Neural progenitor cell (in vitro differentiated cells): ENCODE results near the gene RNFT2.

Experiments
- EZH2phosphoT487 ChIP-seq: fragments of 200-600 bp; sonication (generic); IDR thresholded peaks from 2 replicates; pipeline ENCODE4 v1.6.1; 2017; ENCODE audit warnings: antibody characterized with exemption
- TF ChIP-seq, protein P1 (sequence below): fragments of 200-600 bp; sonication (generic); IDR thresholded peaks from 2 replicates; pipeline ENCODE4 v1.5.1; 2017; ENCODE audit warnings: antibody characterized with exemption, mild to moderate bottlenecking

- TF ChIP-seq, protein P1, sequence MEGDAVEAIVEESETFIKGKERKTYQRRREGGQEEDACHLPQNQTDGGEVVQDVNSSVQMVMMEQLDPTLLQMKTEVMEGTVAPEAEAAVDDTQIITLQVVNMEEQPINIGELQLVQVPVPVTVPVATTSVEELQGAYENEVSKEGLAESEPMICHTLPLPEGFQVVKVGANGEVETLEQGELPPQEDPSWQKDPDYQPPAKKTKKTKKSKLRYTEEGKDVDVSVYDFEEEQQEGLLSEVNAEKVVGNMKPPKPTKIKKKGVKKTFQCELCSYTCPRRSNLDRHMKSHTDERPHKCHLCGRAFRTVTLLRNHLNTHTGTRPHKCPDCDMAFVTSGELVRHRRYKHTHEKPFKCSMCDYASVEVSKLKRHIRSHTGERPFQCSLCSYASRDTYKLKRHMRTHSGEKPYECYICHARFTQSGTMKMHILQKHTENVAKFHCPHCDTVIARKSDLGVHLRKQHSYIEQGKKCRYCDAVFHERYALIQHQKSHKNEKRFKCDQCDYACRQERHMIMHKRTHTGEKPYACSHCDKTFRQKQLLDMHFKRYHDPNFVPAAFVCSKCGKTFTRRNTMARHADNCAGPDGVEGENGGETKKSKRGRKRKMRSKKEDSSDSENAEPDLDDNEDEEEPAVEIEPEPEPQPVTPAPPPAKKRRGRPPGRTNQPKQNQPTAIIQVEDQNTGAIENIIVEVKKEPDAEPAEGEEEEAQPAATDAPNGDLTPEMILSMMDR: no peak
- no peak for TF ChIP-seq EZH2phosphoT487
Measured at GRCh38 chr12:116896411-116896924, 158.4 kb downstream of the RNFT2 start.
